ENCODE data around the gene PEX5L.

DNA sequence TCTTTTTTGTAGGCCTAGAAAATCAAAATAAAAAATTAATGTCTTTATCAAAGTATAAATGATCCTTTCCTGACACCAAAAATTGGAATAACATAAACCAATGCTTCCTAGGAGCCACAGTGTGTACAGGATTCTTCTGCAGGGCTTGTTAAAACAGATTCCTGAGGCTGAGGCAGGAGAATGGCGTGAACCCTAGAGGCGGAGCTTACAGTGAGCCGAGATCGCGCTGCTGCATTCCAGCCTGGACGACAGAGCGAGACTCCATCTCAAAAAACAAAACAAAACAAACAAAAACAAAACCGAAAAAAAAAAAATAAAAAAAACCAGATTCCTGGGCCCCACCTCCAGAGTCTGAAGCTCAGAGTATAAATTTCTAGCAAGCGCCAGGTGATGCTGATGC, 78.0 kb downstream of the PEX5L start:
- TF ChIP-seq POLR2A (IDR thresholded peaks at IDR 0.05; ENCODE audit: low read length), result no peak
- TF ChIP-seq GATA1 (IDR thresholded peaks at IDR 0.05; ENCODE audit: low read depth, low read length), result no peak
